ENCODE results near the gene BIRC5.
"Not testable (repeated sequence)": the region's sequence is repeated elsewhere in the genome, so short reads cannot be mapped to it uniquely, and the experiment has no call there.

BIRC5 gene

DNA sequence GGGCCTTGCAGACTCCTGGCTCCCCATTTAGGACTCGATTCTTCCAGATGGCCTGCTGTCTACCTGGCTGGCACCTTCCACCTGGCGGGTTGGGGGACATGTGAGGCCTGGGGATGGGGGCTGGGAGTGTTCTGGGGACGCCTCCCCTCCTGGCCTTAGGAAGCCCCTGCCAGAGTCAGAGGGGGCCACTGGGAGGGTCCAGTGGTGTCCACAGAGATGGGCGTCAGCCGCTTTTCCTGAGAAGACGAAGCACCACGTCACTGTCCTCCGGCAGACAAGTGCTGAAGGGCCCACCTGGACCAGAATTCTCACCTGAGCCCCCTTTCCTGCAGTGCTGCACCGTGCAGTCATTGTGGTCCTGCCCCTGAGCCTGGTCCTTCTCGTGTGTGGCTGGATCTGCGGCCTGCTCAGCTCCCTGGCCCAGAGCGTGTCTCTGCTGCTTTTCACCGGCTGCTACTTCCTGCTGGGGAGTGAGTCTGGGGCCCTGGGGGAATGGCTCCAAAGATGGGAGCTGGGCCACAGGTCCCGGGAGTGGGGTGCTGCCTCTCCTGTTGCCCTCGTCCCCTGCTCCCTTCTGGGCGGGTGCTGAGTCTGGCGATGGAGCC lies 20.3 kb downstream of the BIRC5 start:
- H3K4me3 ChIP-seq (ENCODE audit: low read depth, low read length), result no peak overlapping the region
- in situ Hi-C loops (cut with HindIII; ENCODE audit: low sequenced_read_pairs), result no loop called here
- TF ChIP-seq, protein P1, sequence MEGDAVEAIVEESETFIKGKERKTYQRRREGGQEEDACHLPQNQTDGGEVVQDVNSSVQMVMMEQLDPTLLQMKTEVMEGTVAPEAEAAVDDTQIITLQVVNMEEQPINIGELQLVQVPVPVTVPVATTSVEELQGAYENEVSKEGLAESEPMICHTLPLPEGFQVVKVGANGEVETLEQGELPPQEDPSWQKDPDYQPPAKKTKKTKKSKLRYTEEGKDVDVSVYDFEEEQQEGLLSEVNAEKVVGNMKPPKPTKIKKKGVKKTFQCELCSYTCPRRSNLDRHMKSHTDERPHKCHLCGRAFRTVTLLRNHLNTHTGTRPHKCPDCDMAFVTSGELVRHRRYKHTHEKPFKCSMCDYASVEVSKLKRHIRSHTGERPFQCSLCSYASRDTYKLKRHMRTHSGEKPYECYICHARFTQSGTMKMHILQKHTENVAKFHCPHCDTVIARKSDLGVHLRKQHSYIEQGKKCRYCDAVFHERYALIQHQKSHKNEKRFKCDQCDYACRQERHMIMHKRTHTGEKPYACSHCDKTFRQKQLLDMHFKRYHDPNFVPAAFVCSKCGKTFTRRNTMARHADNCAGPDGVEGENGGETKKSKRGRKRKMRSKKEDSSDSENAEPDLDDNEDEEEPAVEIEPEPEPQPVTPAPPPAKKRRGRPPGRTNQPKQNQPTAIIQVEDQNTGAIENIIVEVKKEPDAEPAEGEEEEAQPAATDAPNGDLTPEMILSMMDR (IDR thresholded peaks at IDR 0.05; ENCODE audit: low read depth, low read length, missing control alignments), result no peak
- no peak for DNase-seq (ENCODE audit: low read depth)

DNA sequence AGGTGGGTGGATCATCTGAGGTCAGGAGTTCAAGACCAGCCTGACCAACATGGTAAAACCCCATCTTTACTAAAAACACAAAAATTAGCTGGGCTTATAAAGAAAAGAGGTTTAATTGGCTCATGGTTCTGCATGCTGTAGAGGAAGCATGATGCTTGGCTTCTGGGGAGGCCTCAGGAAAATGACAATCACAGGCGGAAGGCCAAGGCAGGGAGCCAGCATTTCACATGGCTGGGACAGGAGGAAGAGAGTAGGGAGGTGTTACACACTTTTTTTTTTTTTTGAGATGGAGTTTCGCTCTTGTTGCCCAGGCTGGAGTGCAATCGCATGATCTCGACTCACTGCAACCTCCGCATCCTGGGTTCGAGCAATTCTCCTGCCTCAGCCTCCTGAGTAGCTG lies 21.0 kb downstream of the BIRC5 start:
- in situ Hi-C loops (cut with HindIII; ENCODE audit: low sequenced_read_pairs); H3K4me3 ChIP-seq (ENCODE audit: low read depth, low read length); DNase-seq (ENCODE audit: low read depth): not testable (repeated sequence)

GRCh38 chr17:78235885-78236284 lies 21.8 kb downstream of the BIRC5 start:
- TF ChIP-seq, protein P1 (IDR thresholded peaks at IDR 0.05; ENCODE audit: low read depth, low read length, missing control alignments), result no peak
- in situ Hi-C loops (cut with HindIII; ENCODE audit: low sequenced_read_pairs), result no loop called here
- H3K4me3 ChIP-seq (ENCODE audit: low read depth, low read length), result no peak overlapping the region
- no peak for DNase-seq (ENCODE audit: low read depth)

- TF ChIP-seq, protein P1 (IDR thresholded peaks at IDR 0.05; ENCODE audit: low read depth, low read length, missing control alignments), result no peak
- no peak for DNase-seq (ENCODE audit: low read depth)
- no peak overlapping the region for H3K4me3 ChIP-seq (ENCODE audit: low read depth, low read length)
- in situ Hi-C loops (cut with HindIII; ENCODE audit: low sequenced_read_pairs), result no loop called here
Measured at GRCh38 chr17:78236362-78237127, 22.5 kb downstream of the BIRC5 start.

GRCh38 chr17:78237401-78238012 lies 23.5 kb downstream of the BIRC5 start:
- H3K4me3 ChIP-seq (ENCODE audit: low read depth, low read length), result no peak overlapping the region
- TF ChIP-seq, protein P1 (IDR thresholded peaks at IDR 0.05; ENCODE audit: low read depth, low read length, missing control alignments), result no peak
- in situ Hi-C loops (cut with HindIII; ENCODE audit: low sequenced_read_pairs), result no loop called here
- DNase-seq (ENCODE audit: low read depth), result no peak

- DNase-seq (ENCODE audit: low read depth), result no peak
- in situ Hi-C loops (cut with HindIII; ENCODE audit: low sequenced_read_pairs), result no loop called here
- TF ChIP-seq, protein P1 (IDR thresholded peaks at IDR 0.05; ENCODE audit: low read depth, low read length, missing control alignments), result no peak
Measured at GRCh38 chr17:78238823-78239488, 24.9 kb downstream of the BIRC5 start.

More at GRCh38 chr17:78238823-78239488, 24.9 kb downstream of the BIRC5 start:
- H3K4me3 ChIP-seq (ENCODE audit: low read depth, low read length), result no peak overlapping the region
